Caco-2 (cell line): ENCODE measurements around the gene RBP2. TPM values are rescaled to one million over a fixed set of nuclear protein-coding genes. Genes with fewer than 3 reads are reported as not detected.

Experiments used
- BruUV-seq: library from RNA; stranded (reverse); fragments of 400-500 nt; replicated peaks from 2 replicates; lab custom pipeline; 2021; lab: Mats Ljungman, UMichigan
- CTCF ChIA-PET: fragments of 300-600 bp; sonication (Branson Sonifier 250); formaldehyde crosslinking; loops from one replicate; lab custom pipeline; 2022; ENCODE audit warnings: antibody characterized with exemption; lab: Charles Lee
- POLR2A ChIA-PET: fragments of 300-600 bp; sonication (Branson Sonifier 250); formaldehyde crosslinking; loops from one replicate; lab custom pipeline; 2022; ENCODE audit warnings: antibody characterized with exemption; lab: Charles Lee
- DNase-seq, 2 experiments: peaks; one replicate each; pipeline versions ENCODE4 v3.0.0 to v3.0.0-alpha.2; 2020 to 2022
- H3K27me3 ChIP-seq: replicated peaks from 2 replicates; pipeline ENCODE4 v1.6.0; 2011; ENCODE audit warnings: low read length; ENCODE audit not compliant: control insufficient read depth, insufficient read depth
- H3K36me3 ChIP-seq: 2 replicates; pipeline ENCODE4 v1.5.1; 2011; ENCODE audit warnings: low read length; ENCODE audit not compliant: control insufficient read depth, insufficient read depth
- H3K4me1 ChIP-seq: fragments of 250-450 bp; sonication (Bioruptor Pico); 2 replicates; pipeline ENCODE4 v1.5.1; 2020; ENCODE audit warnings: mild to moderate bottlenecking
- H3K4me3 ChIP-seq: 2 replicates; pipeline ENCODE4 v1.5.1; 2011; ENCODE audit warnings: low read depth, mild to moderate bottlenecking, control low read depth, low read length
- H3K9me3 ChIP-seq: fragments of 250-450 bp; sonication (Bioruptor Pico); 2 replicates; pipeline ENCODE4 v1.5.1; 2020; ENCODE audit warnings: mild to moderate bottlenecking, moderate library complexity
- H3K27ac Mint-ChIP-seq: one replicate; pipeline ENCODE4 v1.8.0; 2022; ENCODE audit warnings: mixed read lengths; ENCODE audit not compliant: unreplicated experiment
- H3K27me3 Mint-ChIP-seq: one replicate; pipeline ENCODE4 v1.8.0; 2022; ENCODE audit warnings: mixed read lengths; ENCODE audit not compliant: insufficient read depth, unreplicated experiment
- H3K36me3 Mint-ChIP-seq: one replicate; pipeline ENCODE4 v1.8.0; 2022; ENCODE audit warnings: mild to moderate bottlenecking, mixed read lengths; ENCODE audit not compliant: insufficient read depth, unreplicated experiment
- H3K4me1 Mint-ChIP-seq: one replicate; pipeline ENCODE4 v1.8.0; 2022; ENCODE audit warnings: low read depth, mixed read lengths; ENCODE audit not compliant: unreplicated experiment
- H3K4me3 Mint-ChIP-seq: one replicate; pipeline ENCODE4 v1.8.0; 2022; ENCODE audit warnings: mild to moderate bottlenecking, moderate library complexity, mixed read lengths; ENCODE audit not compliant: unreplicated experiment
- H3K9me3 Mint-ChIP-seq: one replicate; pipeline ENCODE4 v1.8.0; 2022; ENCODE audit warnings: mixed read lengths; ENCODE audit not compliant: unreplicated experiment
- intact Hi-C: fragments of 100-400 bp; cut with micrococcal nuclease; formaldehyde crosslinking; loops from one replicate; pipeline ENCODE4 v1.10.0; 2022; ENCODE audit not compliant: unreplicated experiment
- total RNA-seq: library from RNA; stranded (reverse); gene quantifications from 2 replicates; pipeline ENCODE4 v1.2.3, GENCODE V29; 2022
- TF ChIP-seq, protein P1 (sequence below), 2 experiments: fragments of 200-600 bp in 1 of 2; IDR thresholded peaks; 1 replicate in 1 of 2; 2 replicates in 1 of 2; pipeline versions ENCODE4 v1.5.1 to v1.8.0; 2011 to 2022; ENCODE audit warnings: antibody characterized with exemption in 1 of 2, control low read depth in 1 of 2, inconsistent platforms in 1 of 2, low read depth in 1 of 2, low read length in 1 of 2, mild to moderate bottlenecking in 1 of 2, moderate library complexity in 1 of 2; ENCODE audit not compliant: insufficient read depth in 1 of 2, severe bottlenecking in 1 of 2, unreplicated experiment in 1 of 2

RBP2 gene
- total RNA-seq, 1 experiment from 2014 or later = 28.0 TPM

DNA sequence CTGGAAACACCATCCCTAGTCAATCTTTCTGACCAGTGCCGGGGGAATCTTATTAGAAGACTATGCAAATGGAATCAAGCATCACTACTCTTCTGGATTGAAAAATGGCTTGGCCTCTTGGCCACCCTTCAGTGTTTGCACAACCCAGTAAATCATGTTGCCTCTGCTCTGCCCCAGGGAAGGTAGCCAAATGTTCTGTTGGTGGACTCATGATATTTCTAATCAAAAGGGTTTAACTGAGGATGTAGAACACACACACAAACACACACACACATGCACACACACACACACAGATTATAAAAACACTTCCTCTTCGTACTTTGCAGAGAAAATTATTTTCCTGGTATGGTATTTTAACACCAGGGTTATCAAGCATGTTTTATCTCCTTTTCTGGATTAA, 7.9 kb downstream of the RBP2 start:
- H3K4me3 ChIP-seq = no peak overlapping the region
- H3K36me3 ChIP-seq = no peaks in the 10 kb centered on the region
- Mint-ChIP-seq H3K27ac (no peak overlapping the region), H3K4me3 (no peak overlapping the region), H3K36me3 (peaks cover 5% of the 10 kb centered on the region), H3K4me1 (no peaks in the 10 kb centered on the region), H3K27me3 (no peaks in the 10 kb centered on the region), H3K9me3 (no peaks in the 10 kb centered on the region)
- no TSS peak for BruUV-seq
- no peaks in the 10 kb centered on the region for H3K9me3 ChIP-seq
- no peak for DNase-seq
- H3K27me3 ChIP-seq = no peaks in the 10 kb centered on the region
- ChIA-PET CTCF (no interaction called here), POLR2A (no interaction called here)
- intact Hi-C loops = no loop called here
- TF ChIP-seq, protein P1, sequence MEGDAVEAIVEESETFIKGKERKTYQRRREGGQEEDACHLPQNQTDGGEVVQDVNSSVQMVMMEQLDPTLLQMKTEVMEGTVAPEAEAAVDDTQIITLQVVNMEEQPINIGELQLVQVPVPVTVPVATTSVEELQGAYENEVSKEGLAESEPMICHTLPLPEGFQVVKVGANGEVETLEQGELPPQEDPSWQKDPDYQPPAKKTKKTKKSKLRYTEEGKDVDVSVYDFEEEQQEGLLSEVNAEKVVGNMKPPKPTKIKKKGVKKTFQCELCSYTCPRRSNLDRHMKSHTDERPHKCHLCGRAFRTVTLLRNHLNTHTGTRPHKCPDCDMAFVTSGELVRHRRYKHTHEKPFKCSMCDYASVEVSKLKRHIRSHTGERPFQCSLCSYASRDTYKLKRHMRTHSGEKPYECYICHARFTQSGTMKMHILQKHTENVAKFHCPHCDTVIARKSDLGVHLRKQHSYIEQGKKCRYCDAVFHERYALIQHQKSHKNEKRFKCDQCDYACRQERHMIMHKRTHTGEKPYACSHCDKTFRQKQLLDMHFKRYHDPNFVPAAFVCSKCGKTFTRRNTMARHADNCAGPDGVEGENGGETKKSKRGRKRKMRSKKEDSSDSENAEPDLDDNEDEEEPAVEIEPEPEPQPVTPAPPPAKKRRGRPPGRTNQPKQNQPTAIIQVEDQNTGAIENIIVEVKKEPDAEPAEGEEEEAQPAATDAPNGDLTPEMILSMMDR (IDR thresholded peaks at IDR 0.05; ENCODE audit: insufficient read depth in 1 of 2, low read depth in 1 of 2, low read length in 1 of 2, severe bottlenecking in 1 of 2, unreplicated experiment in 1 of 2) = no peak
- 0 out of 2 replicates have a peak, but pooled peaks cover 1% of the 10 kb centered on the region for H3K4me1 ChIP-seq

DNA sequence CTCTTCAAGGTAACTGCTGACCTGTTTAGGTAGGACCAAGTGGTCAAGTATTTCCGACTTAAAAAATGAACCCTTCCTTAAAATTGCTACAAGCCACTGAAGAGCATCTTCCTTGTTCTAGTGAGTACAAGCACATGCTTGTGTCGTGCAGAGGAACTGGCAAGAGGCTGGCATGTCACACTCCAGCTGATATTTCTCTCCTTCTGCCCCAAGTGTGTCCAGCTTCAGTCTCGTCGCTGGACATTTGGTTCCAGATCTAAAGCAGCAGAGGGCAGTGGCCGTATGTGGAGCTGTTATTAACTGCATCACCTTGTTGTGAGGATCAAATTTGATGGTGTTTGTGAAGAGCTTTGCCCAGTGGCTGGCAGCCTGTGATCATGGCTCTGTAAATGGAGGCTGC, 10.0 kb downstream of the RBP2 start:
- no peak overlapping the region for H3K4me3 ChIP-seq
- DNase-seq = no peak
- H3K4me1 Mint-ChIP-seq = no peaks in the 10 kb centered on the region
- no peaks in the 10 kb centered on the region for H3K27me3 ChIP-seq
- H3K9me3 Mint-ChIP-seq = no peaks in the 10 kb centered on the region
- TF ChIP-seq, protein P1 (IDR thresholded peaks at IDR 0.05; ENCODE audit: insufficient read depth in 1 of 2, low read depth in 1 of 2, low read length in 1 of 2, severe bottlenecking in 1 of 2, unreplicated experiment in 1 of 2) = no peak
- no peak overlapping the region for H3K27ac Mint-ChIP-seq
- no TSS peak for BruUV-seq
- no peaks in the 10 kb centered on the region for H3K9me3 ChIP-seq
- ChIA-PET POLR2A (no interaction called here), CTCF (no interaction called here)
- H3K36me3 ChIP-seq = no peaks in the 10 kb centered on the region
- no peaks in the 10 kb centered on the region for H3K4me1 ChIP-seq
- intact Hi-C loops = no loop called here
- H3K4me3 Mint-ChIP-seq = no peak overlapping the region
- no peaks in the 10 kb centered on the region for H3K27me3 Mint-ChIP-seq
- H3K36me3 Mint-ChIP-seq = no peaks in the 10 kb centered on the region

DNA sequence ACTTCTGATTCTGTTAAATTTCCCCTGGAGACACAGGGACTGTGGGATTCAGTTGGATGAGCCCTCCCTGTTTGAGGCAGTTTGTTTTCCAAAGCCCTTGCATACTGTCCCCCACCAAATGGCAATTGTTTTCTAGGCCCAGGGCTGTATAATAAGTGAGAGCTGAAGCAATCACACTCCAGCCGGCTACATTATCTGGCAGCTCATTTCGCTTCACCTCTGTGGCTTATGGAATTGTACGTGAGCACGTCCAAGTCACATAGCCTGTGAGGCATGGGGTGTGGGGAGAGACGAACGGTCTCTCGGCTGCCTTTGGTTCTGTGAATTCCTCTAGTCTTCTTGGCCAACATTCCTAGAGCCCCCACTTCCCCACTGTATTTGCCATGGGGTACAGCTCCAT, 10.7 kb downstream of the RBP2 start:
- intact Hi-C loops = no loop called here
- H3K36me3 ChIP-seq = no peaks in the 10 kb centered on the region
- no peaks in the 10 kb centered on the region for H3K9me3 ChIP-seq
- ChIA-PET POLR2A (no interaction called here), CTCF (no interaction called here)
- H3K27me3 Mint-ChIP-seq = no peaks in the 10 kb centered on the region
- H3K27me3 ChIP-seq = no peaks in the 10 kb centered on the region
- DNase-seq = no peak
- no peaks in the 10 kb centered on the region for H3K36me3 Mint-ChIP-seq
- no TSS peak for BruUV-seq
- no peak overlapping the region for H3K4me3 ChIP-seq
- no peak overlapping the region for H3K4me3 Mint-ChIP-seq
- no peaks in the 10 kb centered on the region for H3K4me1 ChIP-seq
- TF ChIP-seq, protein P1 (IDR thresholded peaks at IDR 0.05; ENCODE audit: insufficient read depth in 1 of 2, low read depth in 1 of 2, low read length in 1 of 2, severe bottlenecking in 1 of 2, unreplicated experiment in 1 of 2) = no peak
- H3K4me1 Mint-ChIP-seq = no peaks in the 10 kb centered on the region
- H3K27ac Mint-ChIP-seq = no peak overlapping the region
- no peaks in the 10 kb centered on the region for H3K9me3 Mint-ChIP-seq
